NCI-H510A (cell line): ENCODE measurements around the gene DEAF1.

Experiments used
- DNase-seq: peaks from one replicate; lab custom pipeline; 2025; lab: John Stamatoyannopoulos, UW

Gene DEAF1

DNA sequence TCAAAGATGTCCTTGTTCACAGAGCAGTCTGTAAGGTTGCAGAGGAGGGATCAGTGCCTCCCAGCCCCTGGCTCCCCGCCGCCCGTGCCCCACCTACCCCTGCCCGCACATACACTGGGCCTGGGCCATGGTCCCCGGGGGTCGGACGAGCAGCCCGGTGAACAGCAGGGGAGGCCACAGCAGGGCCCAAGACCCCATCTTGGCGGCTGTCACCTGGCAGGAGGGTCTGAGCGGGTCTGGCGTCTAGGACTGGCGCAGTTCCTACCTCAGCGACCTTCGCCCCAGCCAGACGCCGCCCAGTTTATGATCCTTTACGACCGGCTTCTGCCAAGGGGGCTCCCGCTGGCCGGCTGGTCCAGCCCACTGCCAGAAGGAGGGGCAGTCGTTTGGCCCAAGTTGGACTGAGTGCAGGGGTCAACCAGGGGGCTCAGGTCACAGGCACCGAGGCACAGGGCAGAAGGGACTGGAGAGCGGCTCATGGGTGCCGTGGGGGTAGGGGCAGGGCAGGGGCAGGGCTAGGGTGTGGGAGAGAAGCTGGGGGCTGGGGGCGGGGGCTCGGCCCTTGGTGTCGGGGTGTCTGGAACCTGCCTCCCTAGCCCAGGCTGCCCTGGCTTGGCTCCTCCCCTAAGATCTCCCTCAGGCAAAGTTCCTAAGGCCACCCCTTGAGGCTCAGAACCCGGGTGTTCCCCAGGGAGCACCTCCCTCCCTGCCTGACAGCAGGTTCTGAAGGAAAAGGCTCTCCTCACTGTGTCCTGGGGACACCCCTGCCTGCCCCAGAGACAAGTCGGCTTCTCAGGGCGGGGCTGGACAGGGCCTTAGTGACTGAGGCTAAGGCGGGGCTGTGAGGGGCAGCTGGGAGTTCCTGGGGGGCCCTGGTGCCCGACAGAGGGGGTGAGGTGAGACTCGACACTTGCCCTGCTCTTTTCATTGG, 70.1 kb downstream of the DEAF1 start, which contains the start of gene CDHR5:
Gene CDHR5, minus strand, starts transcription at position 251 of the 931 bp plus-strand sequence. Its CDS starts 53 bp downstream, at position 198.
- DNase-seq, result no peak

DNA sequence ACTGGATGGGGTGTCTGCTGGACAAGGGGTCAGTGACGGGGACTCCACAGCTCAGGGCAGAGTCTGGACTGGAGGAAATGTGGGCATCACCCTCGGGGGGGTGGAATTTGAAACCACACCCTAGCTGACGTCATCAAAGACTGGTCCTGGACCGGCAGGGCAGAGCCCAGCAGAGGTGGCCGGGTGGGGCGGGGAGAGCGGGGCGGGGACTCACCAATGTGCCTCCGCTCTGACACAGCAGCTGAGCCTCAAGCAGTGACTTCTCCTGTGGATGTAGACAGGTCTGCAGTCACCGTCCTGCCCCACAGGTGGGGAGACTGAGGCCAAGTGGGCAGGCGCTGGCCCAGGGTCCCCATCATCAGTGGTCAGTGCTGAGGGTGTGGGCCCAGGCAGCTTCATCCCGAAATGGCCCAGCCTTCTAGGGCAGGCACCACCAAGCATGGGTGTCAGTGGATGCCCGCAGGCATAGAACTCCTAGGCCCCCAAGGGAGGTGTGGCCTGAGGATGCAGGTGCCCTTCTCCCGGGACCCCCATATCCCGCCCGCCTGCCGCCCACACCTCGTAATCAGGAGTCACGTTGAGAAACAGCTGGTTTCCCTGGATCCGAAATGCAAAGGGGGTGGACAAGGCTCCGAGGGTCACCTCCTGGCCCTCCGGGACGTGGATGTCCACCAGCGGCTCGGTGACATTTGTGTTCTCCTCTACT, 70.9 kb downstream of the DEAF1 start:
- DNase-seq, result no peak

DNA sequence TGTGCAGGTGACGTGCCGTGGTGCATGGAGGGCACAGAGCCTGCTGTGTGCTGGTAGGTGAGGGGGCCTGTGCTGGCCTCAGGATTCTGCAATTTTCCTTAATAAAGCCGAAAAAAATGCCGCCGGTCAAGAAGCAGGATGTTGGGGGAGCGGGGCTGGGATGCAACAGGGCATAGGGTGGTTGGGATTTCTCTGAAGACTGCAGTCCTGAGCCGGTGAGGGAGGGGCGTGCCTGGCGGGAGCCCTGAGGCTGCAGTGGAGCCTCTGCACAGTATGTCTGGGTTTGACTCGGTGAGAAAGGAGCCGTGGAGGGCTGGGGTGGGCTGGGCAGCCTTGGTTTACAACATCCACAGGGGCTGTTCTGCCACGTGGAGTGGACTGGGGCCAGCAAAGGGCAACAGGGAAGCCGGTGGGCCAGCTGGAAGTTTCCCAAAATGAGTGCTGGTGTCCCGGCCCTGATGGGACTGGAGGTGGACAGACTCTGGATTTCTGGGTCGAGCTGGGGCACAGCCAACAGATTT, 71.6 kb downstream of the DEAF1 start:
- no peak for DNase-seq

DNA sequence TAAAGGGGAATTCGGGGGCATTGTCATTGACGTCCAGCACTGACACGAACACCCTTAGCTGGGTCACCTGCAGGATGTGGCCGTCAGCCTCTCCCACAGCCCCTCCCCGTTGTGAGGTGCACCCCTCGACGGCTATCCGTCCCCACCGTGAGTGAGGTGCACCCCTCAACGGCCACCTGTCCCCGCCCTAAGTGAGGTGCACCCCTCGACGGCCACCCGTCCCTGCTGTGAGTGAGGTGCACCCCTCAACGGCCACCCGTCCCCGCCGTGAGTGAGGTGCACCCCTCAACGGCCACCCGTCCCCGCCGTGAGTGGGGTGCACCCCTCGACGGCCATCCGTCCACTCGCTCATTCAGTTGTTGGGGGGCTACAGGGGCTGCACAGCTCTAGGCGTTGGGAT, 73.2 kb downstream of the DEAF1 start:
- no peak for DNase-seq

DNA sequence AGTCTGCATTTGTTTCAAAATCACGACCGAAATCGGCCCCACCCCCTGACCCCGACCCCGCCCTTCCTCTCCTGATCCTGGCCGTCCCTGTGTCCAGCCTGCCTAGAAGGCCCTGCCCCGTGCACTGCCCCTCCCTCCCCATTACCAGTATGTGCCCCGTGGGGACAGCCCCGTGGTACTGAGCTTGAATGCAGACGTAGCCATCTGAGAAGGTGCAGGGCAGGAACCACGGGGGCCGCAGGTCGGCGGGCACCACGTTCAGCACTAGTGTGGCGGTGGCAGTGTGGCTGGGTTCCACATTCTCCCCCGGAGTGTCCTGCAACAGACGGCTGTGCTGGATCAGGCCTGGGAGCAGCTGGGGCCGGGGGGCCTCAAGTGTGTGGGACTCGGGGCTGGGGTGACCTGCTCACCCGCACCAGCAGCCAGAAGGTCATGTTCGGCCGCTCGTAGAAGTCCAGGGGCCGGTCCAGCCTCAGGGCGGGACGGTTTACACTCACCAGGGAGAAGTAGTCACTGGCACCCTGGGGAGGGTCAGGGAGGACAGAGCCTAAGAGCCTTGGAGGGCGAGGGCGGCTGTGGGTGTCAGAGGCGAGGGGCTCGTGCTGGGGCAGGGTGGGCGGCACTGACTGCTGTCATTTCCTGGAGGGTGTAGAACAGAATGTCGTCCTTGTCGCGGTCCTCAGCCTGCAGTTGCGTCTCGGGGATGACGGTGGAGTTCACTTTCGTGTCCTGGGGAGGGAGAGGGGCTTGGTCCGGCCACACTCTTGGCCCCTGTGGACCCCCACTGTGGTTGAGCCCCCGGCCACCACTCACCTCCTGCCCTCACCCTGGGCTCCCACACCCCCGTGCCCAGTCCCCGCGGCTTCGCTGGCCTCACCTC, 73.8 kb downstream of the DEAF1 start:
- DNase-seq, result no peak

DNA sequence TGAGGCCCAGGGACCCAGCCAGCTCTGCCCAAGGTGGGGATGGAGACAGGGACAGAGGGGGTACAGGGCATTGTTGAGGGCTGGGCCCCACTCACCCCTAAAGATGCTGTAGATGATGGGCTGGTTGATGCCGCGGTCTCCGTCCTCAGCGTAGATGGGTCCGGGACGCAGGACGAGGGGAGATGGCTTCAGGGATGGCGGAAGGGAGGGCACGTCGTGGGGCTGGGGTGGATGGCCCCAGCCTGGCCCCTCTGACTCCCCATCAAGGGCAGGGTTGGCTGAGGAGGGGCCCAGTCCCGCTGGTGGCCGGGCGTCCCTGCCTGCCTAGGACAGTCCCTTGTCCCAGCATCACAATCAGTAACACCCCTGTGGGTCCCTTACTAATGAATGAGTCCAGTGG, 74.8 kb downstream of the DEAF1 start:
- no peak for DNase-seq

DNA sequence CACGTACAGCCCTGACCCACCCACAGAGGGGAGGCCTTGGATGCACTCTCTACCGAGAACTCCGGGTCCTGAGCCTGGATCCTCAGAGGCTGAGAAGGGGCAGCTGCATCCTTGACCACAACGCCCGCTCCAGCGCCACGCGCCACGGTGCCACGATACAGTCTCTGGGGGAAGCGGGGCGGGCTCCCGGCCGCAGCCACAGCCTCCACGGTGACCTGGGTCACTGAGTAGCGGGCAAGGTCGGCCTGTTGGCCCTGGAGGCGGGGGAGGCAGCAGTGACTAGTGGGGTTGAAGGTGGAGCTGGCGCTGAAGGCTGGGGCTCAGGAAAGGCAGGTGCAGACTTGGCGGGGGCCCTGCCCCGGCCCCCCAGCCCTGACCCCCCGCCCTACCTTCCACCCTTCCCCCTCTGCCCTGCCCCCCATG, 75.4 kb downstream of the DEAF1 start:
- DNase-seq, result no peak

DNA sequence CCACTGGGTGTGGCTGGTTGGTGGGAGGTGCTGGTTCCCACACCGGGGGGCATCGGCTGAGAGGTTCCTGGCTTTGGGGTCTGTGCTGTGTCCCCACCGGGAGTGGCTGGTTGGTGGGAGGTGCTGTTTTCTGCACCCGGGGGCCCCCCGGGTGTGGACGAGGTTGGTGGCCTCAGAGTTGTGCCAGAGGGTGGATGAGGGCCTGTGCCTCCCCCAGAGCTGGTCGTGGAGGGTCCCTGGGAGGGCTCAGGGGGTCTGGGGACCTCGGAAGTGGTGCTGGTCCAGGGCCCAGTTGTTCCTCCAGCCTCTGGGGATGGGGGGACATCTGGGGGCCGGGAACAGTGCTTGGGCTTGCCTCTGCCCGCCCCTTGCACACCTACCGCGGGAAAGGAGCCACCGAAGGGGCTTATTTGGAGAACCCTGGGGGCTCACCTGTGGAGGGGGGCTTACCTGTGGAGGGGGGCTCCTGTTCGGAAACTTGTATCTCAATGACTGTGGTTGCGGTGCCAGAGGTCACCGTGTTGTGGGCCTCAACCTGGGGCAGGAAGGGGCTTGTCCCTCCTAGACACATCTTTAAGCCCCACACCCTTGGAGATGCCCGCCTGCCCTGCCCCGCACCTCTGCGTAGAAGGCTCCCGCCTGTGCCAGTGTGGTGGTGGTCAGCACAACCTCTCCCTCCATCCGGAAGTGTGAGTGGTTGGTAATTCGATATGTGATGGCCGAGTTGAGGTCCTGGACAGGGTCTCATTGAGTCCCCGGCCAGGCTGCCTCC, 76.0 kb downstream of the DEAF1 start:
- no peak for DNase-seq

DNA sequence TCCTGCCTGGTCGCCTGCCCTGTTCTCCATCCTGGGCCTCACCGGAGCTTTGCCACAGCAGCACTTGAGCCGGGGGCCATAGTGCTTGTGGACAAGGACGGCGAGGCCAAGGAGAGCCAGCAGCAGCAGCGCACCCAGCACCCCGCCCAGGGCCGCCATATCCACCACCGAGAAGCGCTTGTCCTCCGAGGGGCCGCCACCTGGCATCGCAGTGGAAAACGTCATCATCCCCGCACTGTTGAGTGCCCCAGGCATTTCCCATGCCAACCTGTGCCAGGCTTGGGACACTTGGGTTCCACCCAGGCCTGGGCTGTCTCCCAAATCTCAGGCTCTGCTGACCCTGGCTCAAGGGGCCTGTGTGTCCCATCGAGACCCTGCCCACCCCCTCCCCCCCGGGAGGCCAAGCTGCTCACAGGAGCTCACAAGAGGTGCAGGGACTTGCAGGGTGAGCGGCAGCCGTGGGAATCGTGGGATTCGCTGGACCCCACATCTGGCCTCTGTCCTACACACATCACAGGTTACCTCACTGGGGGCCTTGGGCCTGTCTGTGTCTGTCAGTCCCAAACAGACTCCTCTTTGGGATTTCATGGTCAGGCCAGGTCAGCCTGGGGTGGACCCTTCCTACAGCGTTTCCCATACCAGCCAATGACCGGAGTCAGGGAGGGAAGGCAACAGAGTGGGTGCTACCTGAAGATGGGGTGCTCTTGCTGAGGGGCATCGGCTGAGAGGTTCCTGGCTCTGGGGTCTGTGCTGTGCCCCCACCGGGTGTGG, 76.9 kb downstream of the DEAF1 start:
- no peak for DNase-seq

DNA sequence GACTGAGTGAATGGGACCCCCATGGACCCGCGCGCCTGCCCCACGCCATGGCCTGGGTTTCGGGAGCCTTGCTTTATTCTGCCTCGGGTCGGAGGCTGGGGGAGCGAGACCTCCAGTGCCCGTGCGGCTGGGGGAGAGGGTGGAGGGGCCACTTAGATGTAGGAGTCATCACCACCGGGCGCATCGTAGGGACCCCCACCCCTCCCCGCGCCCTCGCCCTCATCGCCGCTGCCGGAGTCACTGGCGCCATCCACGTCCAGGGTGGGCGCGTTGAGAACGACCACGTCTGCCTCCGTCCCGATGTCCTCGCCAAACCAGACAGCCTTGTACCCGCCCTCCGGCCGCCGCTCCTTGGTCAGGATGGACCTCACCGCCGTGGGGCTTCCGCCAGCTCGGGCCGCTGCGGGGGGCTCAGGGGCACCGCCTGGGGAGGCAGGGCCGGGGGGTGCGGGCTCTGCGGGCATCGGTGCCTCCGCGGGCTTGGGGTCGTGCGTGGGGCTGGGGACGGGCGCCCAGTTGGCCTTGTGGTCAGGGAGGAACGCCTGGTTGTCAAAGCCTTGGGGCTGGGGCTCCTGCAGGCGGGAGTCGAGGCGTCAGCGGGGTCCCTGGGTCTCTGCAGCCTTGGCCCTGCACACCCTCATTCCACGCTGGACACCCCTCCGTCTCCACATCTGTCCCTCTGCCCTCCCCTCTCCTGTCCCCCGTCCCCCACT, 77.7 kb downstream of the DEAF1 start:
- DNase-seq, result no peak

DNA sequence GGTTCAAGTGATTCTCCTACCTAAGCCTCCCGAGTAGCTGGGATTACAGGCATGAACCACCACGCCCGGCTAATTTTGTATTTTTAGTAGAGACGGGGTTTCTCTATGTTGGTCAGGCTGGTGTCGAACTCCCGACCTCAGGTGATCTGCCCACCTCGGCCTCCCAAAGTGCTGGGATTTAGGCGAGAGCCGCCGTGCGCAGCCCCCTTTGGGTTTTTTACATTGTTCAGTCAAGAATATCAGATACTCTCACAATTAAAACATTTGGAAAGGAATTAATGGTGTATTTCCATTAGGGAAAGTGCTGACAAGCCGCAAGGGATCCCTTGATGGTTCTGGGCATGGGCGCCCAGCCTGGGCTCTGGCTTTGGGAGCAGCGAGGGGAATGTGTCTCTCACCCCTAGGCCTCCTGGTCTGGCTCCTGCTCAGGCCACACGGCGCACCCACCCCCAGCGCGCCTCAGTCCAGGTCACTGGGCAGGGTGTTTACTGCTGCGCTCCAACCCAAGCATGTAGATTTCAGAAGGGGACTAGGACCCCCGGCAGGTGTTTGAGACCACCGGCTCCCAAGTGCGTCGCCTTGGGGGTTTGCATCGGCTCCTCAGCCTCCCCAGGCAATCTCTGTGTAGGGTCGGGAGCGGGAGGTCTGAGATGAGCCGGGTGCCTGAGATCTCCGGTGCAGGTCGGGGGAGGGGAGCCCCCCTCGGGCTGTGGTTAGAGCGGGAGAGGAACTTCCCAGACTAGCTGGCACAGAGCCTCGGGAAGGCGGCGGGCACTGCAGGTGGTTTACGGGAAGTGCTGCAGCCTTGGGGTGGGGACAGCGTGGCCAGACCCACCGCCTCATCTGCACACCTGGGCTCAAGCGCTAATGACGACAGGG, 78.5 kb downstream of the DEAF1 start:
- DNase-seq, result no peak

DNA sequence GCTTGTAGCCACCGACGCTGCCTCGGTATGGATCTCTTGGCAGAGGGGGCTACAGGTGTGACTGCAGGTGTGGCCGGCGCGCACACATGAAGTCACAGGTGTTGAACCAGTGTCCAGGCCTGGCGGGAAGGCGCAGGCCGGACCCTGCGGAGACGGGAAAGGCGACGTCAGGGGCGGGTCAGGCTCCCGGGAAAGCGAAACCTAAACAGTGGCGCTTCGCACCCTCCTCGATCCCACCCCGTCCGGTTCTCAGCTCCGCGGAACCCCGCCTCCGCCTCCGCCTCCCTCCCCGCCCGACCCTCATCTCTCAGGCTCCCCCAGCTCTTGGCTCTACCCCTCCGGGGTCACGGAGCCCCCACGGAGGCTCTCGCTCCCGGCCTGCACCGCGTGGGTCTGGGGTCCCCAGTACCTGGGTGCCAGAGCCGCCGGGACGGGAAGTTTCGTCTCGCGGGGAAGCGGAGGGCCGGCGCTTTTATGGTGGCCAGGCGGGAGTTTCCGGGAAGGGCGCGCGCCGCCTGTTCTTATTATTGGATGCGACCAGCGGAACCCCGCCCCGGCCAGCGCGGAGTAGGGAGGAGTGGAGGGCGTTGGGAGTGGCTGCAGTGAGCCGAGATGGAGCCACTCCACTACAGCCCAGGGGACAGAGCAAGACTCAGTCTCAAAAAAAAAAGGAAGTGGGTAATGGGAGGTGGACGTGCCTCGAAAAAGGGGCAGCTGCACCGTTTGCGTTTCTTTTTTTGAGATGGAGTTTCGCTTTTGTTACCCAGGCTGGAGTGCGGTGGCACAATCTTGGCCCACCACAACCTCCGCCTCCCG, 79.3 kb downstream of the DEAF1 start, which contains the start of gene IRF7:
Gene IRF7, minus strand, starts transcription at position 447 of the 816 bp plus-strand sequence. CDS start 586 bp downstream, outside the sequence.
- peak; percentile 83 for DNase-seq

DNA sequence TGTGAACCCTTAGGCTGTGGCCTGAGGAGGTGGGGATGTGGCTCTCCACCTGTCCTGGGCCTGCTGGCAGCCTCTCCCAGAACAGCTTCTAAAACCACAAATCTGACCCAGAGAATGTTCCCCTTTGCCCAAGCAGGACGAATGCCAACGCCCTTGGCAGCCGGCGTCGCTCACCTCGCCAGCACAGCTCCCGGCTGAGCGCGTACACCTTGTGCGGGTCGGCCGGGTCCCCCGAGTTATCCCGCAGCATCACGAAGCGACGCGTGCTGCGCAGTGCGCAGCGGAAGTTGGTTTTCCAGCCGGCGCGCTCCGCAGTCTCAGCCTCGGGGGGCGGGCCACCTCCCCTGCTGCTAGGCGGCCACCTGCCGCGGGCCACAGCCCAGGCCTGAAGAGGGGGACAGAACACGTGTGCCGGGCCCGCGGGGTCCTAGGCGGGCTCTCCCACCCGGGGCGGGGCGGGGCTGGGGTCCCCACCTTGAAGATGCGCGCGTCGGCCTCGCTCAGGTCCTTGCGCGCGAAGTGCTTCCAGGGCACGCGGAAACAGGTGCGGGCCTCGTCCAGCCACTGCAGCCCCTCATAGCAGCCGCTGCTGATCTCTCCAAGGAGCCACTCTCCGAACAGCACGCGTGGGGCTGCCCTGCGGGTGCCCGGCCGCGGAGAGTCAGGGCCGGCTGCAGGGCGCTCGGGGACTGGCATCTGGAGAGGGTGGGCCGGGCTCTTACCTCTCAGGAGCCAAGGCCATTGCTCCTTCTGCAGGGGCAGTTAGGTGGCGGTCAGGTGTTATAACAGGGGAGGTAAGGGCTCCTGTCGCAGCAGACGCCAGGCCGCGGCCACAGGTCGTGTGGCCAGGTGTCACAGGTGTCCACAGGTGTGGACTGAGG, 80.2 kb downstream of the DEAF1 start:
- no peak for DNase-seq

DNA sequence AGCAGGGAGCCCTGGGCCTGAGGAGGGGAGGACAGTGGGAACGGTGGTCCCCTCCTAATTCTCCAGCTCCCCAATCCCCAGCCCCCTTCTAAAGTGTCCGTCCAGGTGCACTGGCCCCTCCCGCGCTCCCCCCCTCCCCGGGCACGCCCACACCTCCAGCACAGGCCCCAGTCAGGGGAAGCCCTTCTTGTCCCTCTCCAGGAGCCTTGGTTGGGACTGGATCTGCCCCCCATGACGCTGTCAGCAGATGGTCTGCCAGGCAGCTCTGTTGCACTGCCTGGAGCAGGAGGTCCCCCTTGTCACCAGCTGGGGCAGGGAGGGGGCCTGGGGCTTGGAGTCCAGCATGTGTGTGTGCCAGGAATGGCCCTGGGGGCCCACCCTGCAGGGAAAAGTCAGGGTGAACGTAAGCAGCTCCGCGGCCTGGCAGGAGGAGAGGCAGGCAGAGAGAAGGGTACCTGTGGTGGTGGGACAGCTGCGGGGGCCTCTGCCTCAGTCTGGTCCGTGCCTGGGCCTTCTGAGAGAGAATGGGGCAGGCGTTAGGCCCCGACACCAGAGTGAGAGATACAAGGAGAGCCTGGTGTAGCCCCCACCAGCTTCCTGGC, 80.9 kb downstream of the DEAF1 start:
- DNase-seq, result no peak

DNA sequence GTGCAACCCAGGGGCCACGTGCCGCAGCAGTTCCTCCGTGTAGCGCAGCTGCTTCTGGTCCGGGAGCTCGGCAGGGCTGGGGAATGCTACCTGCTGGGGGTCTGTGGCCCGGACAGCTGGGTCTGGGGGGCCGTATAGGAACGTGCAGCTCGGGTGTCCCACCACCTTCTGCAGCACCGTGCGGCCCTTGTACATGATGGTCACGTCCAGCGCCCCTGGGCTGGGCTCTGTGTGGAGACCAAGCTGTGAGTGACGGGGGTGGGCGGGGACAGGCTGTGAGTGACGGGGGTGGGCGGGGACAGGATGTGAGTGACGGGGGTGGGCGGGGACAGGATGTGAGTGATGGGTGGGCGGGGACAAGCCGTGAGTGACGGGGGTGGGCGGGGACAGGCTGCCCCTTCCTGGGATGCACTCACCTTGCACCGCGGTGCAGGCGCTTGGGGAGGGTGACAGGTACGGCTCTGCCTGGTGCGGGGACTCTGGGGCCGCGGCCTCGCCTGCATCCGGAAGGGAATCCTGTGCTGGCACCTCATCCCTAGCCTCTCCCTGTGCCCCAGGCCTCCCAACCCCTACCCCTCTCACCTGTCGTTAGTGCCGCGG, 81.6 kb downstream of the DEAF1 start:
- DNase-seq, result peak; percentile 47

DNA sequence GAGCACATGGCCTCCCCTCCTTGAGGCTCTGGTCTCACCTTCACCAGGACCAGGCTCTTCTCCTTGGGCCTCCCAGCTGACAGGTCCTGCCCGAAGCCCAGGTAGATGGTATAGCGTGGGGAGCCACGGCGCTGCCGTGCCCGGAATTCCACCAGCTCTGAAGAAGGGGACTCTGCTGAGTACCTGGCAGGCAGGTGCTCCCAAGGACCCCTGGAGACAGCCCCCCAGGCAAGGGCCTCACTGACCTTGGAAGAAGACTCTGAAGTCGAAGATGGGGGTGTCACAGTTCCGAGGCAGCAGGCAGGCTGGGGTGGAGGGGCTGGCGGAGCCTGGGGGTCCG, 82.1 kb downstream of the DEAF1 start:
- no peak for DNase-seq
